ENCODE data around the gene CTSV.
"Not testable (repeated sequence)": the region's sequence is repeated elsewhere in the genome, so short reads cannot be mapped to it uniquely, and the experiment has no call there.

Gene CTSV

GRCh38 chr9:97064176-97064575, 25.2 kb upstream of the CTSV start:
- H3K4me3 ChIP-seq (ENCODE audit: low read length), result no peak overlapping the region
- no peaks in the 10 kb centered on the region for H3K27me3 ChIP-seq (ENCODE audit: insufficient read depth, low read length)
- H3K4me1 ChIP-seq (ENCODE audit: insufficient read depth, low read length), result no peaks in the 10 kb centered on the region
- no peaks in the 10 kb centered on the region for H3K9me3 ChIP-seq (ENCODE audit: low read length)
- no peaks in the 10 kb centered on the region for H3K36me3 ChIP-seq (ENCODE audit: insufficient read depth, low read length)
- no peak overlapping the region for H2AFZ ChIP-seq (ENCODE audit: low read depth, low read length)

DNA sequence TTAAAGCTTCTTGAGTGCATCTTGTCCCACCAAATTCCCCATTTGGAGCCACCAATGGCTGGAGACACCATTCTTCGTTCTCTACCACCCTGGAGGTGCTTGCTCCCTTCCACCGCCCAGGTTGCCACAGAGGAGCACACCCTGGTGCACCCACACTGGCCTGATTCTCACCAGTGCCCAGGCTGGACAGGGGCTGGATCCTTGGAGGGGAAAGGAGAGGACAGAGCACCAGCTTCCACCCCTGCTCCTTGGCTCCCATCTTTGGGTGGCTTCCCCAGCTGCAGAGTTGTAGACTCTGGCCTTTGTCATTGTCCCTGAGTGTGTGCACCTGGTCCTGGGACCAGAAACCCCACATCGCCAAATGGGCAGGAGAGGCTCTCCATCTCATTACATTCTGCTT, 21.9 kb upstream of the CTSV start:
- H3K4me1 ChIP-seq (ENCODE audit: insufficient read depth, low read length), result no peaks in the 10 kb centered on the region
- no peaks in the 10 kb centered on the region for H3K36me3 ChIP-seq (ENCODE audit: insufficient read depth, low read length)
- no peak overlapping the region for H2AFZ ChIP-seq (ENCODE audit: low read depth, low read length)
- H3K27me3 ChIP-seq (ENCODE audit: insufficient read depth, low read length), result no peaks in the 10 kb centered on the region
- H3K9me3 ChIP-seq (ENCODE audit: low read length), result no peaks in the 10 kb centered on the region
- H3K4me3 ChIP-seq (ENCODE audit: low read length), result no peak overlapping the region

GRCh38 chr9:97059626-97060025, 20.7 kb upstream of the CTSV start:
- Histone ChIP-seq H2AFZ (ENCODE audit: low read depth, low read length) (no peak overlapping the region), H3K4me3 (ENCODE audit: low read length) (no peak overlapping the region), H3K27me3 (ENCODE audit: insufficient read depth, low read length) (no peaks in the 10 kb centered on the region), H3K4me1 (ENCODE audit: insufficient read depth, low read length) (no peaks in the 10 kb centered on the region), H3K36me3 (ENCODE audit: insufficient read depth, low read length) (no peaks in the 10 kb centered on the region), H3K9me3 (ENCODE audit: low read length) (no peaks in the 10 kb centered on the region)

GRCh38 chr9:97057651-97058050, 18.7 kb upstream of the CTSV start:
- Histone ChIP-seq H3K27me3 (ENCODE audit: insufficient read depth, low read length) (peaks cover 4% of the 10 kb centered on the region), H3K4me3 (ENCODE audit: low read length) (no peak overlapping the region), H3K36me3 (ENCODE audit: insufficient read depth, low read length) (no peaks in the 10 kb centered on the region), H2AFZ (ENCODE audit: low read depth, low read length) (no peak overlapping the region), H3K9me3 (ENCODE audit: low read length) (no peaks in the 10 kb centered on the region), H3K4me1 (ENCODE audit: insufficient read depth, low read length) (no peaks in the 10 kb centered on the region)

GRCh38 chr9:97055891-97056290, 16.9 kb upstream of the CTSV start:
- not testable (repeated sequence) for H3K27me3 ChIP-seq (ENCODE audit: insufficient read depth, low read length); H3K4me1 ChIP-seq (ENCODE audit: insufficient read depth, low read length); H3K36me3 ChIP-seq (ENCODE audit: insufficient read depth, low read length); H3K9me3 ChIP-seq (ENCODE audit: low read length); H2AFZ ChIP-seq (ENCODE audit: low read depth, low read length); H3K4me3 ChIP-seq (ENCODE audit: low read length)

GRCh38 chr9:97053717-97054116, 14.8 kb upstream of the CTSV start:
- Histone ChIP-seq H3K4me1 (ENCODE audit: insufficient read depth, low read length) (peaks cover 8% of the 10 kb centered on the region), H3K9me3 (ENCODE audit: low read length) (no peaks in the 10 kb centered on the region), H3K36me3 (ENCODE audit: insufficient read depth, low read length) (no peaks in the 10 kb centered on the region), H2AFZ (ENCODE audit: low read depth, low read length) (no peak overlapping the region), H3K4me3 (ENCODE audit: low read length) (no peak overlapping the region), H3K27me3 (ENCODE audit: insufficient read depth, low read length) (peaks cover 7% of the 10 kb centered on the region)

DNA sequence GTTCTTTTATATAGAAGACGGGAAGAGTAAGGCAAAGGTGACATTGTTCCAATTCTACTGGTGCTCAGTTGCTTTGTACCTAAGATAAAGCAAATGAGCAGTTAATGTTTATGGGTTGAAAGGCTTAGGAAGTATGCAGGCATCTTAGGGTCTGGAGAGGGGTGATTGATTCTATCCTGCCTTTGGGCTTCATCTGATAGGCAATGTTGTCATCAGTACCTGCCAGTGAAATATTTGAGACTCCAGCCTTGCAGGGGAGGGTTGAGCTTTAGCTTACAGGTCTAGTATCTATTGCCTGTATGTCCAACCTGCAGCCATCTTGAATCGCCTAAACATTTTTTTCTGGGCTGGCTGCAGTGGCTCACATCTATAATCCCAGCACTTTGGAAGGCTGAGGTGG, 13.8 kb upstream of the CTSV start:
- Histone ChIP-seq H2AFZ (ENCODE audit: low read depth, low read length) (no peak overlapping the region), H3K4me1 (ENCODE audit: insufficient read depth, low read length) (peaks cover 8% of the 10 kb centered on the region), H3K9me3 (ENCODE audit: low read length) (no peaks in the 10 kb centered on the region), H3K36me3 (ENCODE audit: insufficient read depth, low read length) (no peaks in the 10 kb centered on the region), H3K27me3 (ENCODE audit: insufficient read depth, low read length) (peaks cover 12% of the 10 kb centered on the region), H3K4me3 (ENCODE audit: low read length) (no peak overlapping the region)

DNA sequence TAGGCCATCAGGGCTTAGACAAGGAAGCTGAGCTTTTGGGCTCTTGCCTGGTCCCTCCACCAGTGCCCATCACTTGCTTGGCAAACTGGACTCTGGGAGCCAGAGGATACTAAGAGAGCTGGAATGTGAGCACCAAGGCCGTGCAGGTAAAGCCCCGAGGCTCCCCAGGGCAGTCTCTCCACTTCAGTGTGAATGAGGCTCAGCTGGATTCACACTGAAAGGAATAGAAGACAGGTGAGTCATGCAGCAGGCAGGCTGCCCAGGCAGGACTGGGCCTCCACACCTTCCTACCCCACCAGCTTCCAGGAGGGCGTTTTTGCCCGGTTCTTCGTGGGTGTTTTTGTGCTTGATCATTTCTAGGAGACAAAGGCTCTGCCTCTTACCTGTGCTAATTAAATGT, 7.3 kb upstream of the CTSV start:
- H3K27me3 ChIP-seq (ENCODE audit: insufficient read depth, low read length), result peaks cover 17% of the 10 kb centered on the region
- no peaks in the 10 kb centered on the region for H3K4me1 ChIP-seq (ENCODE audit: insufficient read depth, low read length)
- H3K36me3 ChIP-seq (ENCODE audit: insufficient read depth, low read length), result no peaks in the 10 kb centered on the region
- no peak overlapping the region for H3K4me3 ChIP-seq (ENCODE audit: low read length)
- peaks cover 4% of the 10 kb centered on the region for H3K9me3 ChIP-seq (ENCODE audit: low read length)
- no peak overlapping the region for H2AFZ ChIP-seq (ENCODE audit: low read depth, low read length)

DNA sequence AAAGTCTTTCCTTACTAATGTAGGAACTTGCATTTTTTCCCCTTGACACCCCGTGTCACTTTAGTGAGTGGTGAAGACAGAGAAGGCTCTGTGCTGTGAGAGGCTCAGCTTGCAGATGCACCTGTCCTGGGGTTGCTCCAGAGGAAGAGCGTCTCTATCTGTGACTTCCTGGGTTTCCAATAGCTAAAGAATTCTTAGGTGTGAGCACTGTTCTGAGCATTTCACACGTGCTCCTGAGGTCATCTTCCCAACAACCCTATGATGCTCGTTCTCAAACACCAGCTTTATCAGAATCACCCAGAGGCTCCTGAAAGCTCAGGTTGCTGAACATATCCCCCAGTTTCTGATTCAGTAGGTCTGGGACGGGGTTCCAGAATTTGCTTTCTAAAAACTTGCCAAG, 6.4 kb upstream of the CTSV start:
- Histone ChIP-seq H3K4me3 (ENCODE audit: low read length) (no peak overlapping the region), H3K4me1 (ENCODE audit: insufficient read depth, low read length) (no peaks in the 10 kb centered on the region), H3K9me3 (ENCODE audit: low read length) (peaks cover 4% of the 10 kb centered on the region)

DNA sequence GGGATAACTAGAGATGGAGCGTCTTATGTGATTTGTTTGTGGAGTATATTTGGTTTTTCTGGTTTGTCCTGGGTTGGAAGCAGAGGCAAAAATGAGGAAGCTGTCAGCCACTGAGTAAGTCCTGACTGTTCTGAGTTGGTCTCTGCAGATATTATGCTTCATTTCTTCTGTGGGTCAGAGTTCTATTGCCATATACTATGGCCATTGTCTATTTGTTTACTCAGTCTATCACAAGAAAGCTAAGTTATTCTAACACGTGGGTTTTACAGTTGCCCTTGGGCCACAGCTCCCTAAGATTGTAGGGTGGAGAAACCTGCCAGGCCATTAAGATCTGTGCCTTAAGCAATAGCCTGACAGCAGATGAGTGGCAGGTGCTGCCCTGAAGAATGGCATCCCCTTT, 3.0 kb upstream of the CTSV start:
- no peak overlapping the region for H2AFZ ChIP-seq (ENCODE audit: low read depth, low read length)
- H3K27me3 ChIP-seq (ENCODE audit: insufficient read depth, low read length), result peaks cover 6% of the 10 kb centered on the region
- H3K4me1 ChIP-seq (ENCODE audit: insufficient read depth, low read length), result no peaks in the 10 kb centered on the region
- H3K36me3 ChIP-seq (ENCODE audit: insufficient read depth, low read length), result no peaks in the 10 kb centered on the region
- H3K9me3 ChIP-seq (ENCODE audit: low read length), result peaks cover 4% of the 10 kb centered on the region
- no peak overlapping the region for H3K4me3 ChIP-seq (ENCODE audit: low read length)

More for the DNA sequence above, 6.4 kb upstream of the CTSV start:
- Histone ChIP-seq H3K27me3 (ENCODE audit: insufficient read depth, low read length) (peaks cover 17% of the 10 kb centered on the region), H2AFZ (ENCODE audit: low read depth, low read length) (no peak overlapping the region), H3K36me3 (ENCODE audit: insufficient read depth, low read length) (no peaks in the 10 kb centered on the region)

DNA sequence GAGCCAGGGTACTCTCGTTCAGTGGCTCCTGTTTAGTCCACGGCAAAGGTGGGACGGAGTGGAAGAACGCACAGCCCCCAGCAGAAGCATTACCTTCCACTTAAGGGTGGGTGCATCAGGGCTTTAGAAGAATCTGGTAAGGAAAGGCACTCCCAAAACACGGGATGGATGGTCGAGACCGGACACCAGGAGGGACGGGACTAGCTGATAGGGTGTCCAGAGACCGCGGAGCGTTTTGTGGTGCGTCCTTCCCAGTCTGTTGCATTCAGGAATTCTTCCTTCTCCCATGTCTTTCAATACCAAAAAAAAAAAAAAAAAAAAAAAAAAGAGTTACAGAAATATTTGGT, 545 bp upstream of the CTSV start:
- no peaks in the 10 kb centered on the region for H3K4me1 ChIP-seq (ENCODE audit: insufficient read depth, low read length)
- no peaks in the 10 kb centered on the region for H3K36me3 ChIP-seq (ENCODE audit: insufficient read depth, low read length)
- peaks cover 4% of the 10 kb centered on the region for H3K9me3 ChIP-seq (ENCODE audit: low read length)
- H3K27me3 ChIP-seq (ENCODE audit: insufficient read depth, low read length), result peaks cover 4% of the 10 kb centered on the region
- peak overlapping the region; percentile 99 for H2AFZ ChIP-seq (ENCODE audit: low read depth, low read length)
- peak overlapping the region; percentile 60 for H3K4me3 ChIP-seq (ENCODE audit: low read length)

DNA sequence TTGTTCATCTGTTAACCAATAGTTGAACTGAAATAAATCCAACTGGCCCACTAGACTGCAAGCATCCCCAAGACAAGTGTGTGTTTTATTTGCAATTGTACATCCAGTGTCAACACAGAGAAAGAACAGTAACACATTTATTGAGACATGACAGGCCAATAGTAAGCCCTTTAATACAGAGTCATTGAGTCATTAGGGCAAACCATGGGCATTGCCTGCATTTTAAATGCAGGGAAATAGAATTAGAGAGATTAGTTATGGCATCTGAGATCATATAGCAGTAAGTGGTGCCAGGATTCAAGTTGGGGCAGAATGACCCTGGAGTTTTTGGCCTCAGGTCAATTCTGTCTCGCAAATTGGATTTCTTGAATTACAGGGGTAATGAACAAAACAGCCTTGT, 15.4 kb downstream of the CTSV start:
- not testable (repeated sequence) for H2AFZ ChIP-seq (ENCODE audit: low read depth, low read length); H3K27me3 ChIP-seq (ENCODE audit: insufficient read depth, low read length); H3K4me3 ChIP-seq (ENCODE audit: low read length); H3K9me3 ChIP-seq (ENCODE audit: low read length); H3K4me1 ChIP-seq (ENCODE audit: insufficient read depth, low read length); H3K36me3 ChIP-seq (ENCODE audit: insufficient read depth, low read length)

GRCh38 chr9:97013151-97014132, 25.5 kb downstream of the CTSV start:
- not testable (repeated sequence) for H3K9me3 ChIP-seq (ENCODE audit: low read length); H3K4me1 ChIP-seq (ENCODE audit: insufficient read depth, low read length); H3K27me3 ChIP-seq (ENCODE audit: insufficient read depth, low read length); H3K36me3 ChIP-seq (ENCODE audit: insufficient read depth, low read length)
- peak overlapping the region; percentile 92 for H2AFZ ChIP-seq (ENCODE audit: low read depth, low read length)
- peak overlapping the region; percentile 74 for H3K4me3 ChIP-seq (ENCODE audit: low read length)

- H3K36me3 ChIP-seq (ENCODE audit: insufficient read depth, low read length); H3K27me3 ChIP-seq (ENCODE audit: insufficient read depth, low read length): not testable (repeated sequence)
Measured at GRCh38 chr9:97012617-97013016, 26.3 kb downstream of the CTSV start.

More at GRCh38 chr9:97012617-97013016, 26.3 kb downstream of the CTSV start:
- not testable (repeated sequence) for H3K9me3 ChIP-seq (ENCODE audit: low read length); H3K4me1 ChIP-seq (ENCODE audit: insufficient read depth, low read length); H2AFZ ChIP-seq (ENCODE audit: low read depth, low read length)
- peak overlapping the region; percentile 74 for H3K4me3 ChIP-seq (ENCODE audit: low read length)
